HuH-7.5 (cell line): ENCODE data around the gene LSG1.
"Not testable (repeated sequence)": the region's sequence is repeated elsewhere in the genome, so short reads cannot be mapped to it uniquely, and the experiment has no call there.

Source experiments
- DNase-seq: peaks from one replicate; pipeline ENCODE4 v3.0.0; 2011; ENCODE audit warnings: low spot score

The LSG1 gene

GRCh38 chr3:194654443-194654842, 17.5 kb downstream of the LSG1 start:
- DNase-seq = no peak

GRCh38 chr3:194647747-194648146, 24.2 kb downstream of the LSG1 start:
- no peak for DNase-seq

DNA sequence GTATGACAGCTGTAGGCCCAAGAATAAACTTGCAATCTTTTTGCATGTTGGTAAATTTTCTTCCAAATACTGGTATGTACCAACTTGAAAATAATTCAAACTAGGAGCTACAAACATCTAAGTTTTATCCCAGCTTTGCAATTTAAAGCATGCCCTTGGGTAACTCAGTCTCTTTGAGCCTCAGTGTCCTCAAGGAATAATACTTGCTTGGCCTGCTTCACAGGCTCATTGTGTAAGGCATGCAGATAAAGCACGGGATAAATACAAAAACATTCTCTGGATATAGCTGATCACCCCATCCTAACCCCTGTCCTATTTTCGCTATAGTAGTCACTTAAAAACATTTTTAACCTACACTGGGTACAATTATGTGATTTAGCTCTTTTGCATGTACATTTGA, 29.2 kb downstream of the LSG1 start:
- no peak for DNase-seq

- no peak for DNase-seq
Measured at GRCh38 chr3:194640829-194641228, 31.2 kb downstream of the LSG1 start.

GRCh38 chr3:194638991-194639605, 32.9 kb downstream of the LSG1 start:
- DNase-seq = no peak

- no peak for DNase-seq
Measured at GRCh38 chr3:194637541-194638400, 34.2 kb downstream of the LSG1 start.

DNA sequence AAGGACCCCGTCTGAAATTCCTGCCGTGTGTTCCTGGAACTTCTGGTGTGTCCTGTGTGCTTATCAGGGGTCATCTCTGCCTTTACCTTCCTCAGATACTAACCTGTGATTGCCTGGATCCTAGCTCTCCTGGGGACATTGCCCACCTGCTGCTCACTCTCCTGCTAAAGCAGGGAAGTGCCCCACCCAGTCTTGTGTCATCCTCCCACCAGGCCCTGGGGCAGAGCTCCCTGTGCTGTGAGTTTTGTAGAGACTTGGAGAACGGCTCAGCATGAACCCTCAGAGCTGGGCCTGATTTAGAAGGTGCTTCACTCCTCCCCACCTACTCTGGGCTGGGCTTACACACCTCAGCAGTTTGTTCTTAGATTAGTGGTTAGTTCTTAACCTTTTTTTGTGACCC, 34.9 kb downstream of the LSG1 start:
- no peak for DNase-seq

- DNase-seq = peak; percentile 79
Measured at GRCh38 chr3:194633349-194634004, 38.5 kb downstream of the LSG1 start, which contains the start of gene TMEM44. TMEM44 (minus strand) TSS chr3:194633419; CDS start chr3:194633215, 204 bp downstream.

GRCh38 chr3:194632809-194633348, 39.1 kb downstream of the LSG1 start:
- peak; percentile 63 for DNase-seq

DNA sequence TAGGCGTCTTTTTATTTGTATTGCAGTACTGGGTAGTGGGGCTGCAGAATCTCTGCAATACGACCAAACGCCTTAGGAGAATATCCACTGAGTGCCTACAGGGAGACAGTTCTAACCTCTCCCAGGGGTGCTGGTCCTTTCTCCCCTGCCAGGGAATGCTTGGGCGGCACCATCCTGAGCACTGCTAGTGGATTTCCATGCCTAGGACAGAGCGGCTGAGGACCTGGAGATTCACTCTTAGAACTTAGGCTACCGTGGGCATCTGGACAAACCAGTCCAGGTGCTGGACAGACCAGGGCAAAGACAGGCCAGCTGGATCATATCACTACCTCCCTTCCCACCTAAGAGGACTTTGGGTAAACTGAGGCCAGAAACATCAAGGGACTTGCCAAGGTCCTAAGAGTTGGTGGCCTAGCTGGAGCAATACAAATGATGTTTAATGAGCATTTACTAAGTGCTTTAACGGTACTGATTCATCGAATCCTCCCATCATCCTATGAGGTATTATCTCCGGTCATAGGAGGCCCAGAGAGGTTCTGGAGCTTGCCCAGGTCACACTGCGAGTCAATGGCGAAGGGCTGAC, 39.7 kb downstream of the LSG1 start:
- DNase-seq = no peak

- no peak for DNase-seq
Measured at GRCh38 chr3:194631696-194632095, 40.3 kb downstream of the LSG1 start.

DNA sequence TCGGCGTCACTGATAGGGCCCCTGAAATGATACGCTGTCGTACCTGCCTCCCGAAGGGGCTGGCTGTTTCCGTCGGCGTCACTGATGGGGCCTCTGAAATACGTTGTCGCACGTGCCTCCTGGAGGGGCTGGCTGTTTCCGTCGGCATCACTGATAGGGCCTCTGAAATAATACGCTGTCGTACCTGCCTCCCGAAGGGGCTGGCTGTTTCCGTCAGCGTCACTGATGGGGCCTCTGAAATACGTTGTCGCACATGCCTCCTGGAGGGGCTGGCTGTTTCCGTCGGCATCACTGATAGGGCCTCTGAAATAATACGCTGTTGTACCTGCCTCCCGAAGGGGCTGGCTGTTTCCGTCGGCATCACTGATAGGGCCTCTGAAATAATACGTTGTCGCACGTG, 41.3 kb downstream of the LSG1 start:
- not testable (repeated sequence) for DNase-seq

- DNase-seq = no peak
Measured at GRCh38 chr3:194624956-194625355, 47.0 kb downstream of the LSG1 start.

DNA sequence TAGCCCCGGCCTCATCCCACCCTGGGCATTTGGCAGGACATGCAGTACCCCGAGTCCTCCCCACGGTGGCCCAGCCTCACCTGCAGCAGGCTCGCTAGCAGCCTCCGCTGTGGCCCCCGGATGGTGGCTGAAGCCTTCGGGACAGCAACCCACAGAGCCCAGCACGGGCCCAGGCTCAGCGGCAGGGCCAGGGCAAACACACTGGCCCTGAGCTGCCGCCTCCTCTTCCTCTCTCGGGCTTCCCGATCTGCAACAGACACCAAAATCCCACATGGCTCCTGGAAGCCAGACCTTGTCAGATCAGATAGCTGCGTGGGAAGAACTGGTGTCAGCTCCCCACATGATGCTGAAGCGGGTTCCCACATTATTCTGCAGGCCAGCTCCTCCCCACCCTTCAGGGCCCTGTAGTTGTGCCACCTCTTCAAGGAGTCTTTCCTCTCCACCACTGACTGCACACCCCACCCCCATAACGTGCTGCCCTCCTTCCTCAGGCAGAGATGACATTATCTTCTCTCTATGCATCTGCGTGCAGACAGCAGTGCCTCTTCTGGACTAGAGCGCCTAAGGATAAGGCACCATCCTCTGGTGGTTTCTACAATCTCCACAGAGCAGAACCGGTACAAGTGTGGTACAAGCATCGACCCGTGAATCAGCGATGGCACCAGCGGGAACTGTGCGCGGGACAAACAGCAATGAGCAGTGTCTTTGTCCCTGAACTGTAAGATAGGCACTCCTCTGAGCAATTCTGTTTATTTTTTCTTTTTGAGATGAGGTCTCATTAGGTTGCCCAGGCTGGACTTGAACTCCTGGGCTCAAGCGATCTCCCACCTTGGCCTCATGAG, 48.3 kb downstream of the LSG1 start:
- no peak for DNase-seq

DNA sequence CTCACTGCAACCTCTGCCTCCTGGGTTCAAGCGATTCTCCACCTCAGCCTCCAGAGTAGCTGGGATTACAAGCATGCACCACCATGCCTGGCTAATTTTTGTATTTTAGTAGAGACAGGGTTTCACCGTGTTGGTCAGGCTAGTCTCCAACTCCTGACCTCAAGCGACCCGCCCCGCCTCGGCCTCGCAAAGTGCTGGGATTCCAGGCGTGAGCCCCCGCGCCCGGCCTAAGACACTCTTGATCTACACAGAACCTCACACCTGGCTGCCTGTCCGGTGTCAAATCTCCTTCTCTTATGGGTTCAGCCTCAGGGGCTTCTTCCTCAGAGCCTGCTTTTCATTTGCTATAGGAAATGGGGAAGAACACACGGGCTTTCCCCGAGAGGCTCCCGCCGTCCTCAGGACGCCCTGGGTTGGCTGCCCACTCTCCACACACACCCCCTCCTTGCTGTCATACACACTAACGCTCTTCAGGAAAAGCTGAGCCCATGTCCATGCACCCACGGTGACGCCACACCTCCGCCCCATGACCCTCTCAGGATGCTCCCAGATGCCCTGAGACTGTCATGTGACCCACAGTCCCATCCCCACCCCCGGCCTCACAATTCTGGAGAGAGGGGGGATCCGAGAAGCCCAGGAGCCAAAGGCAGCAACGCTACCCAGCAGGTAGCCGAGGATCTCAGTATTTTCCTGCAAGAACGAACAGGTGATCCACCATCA, 49.2 kb downstream of the LSG1 start:
- DNase-seq = no peak

DNA sequence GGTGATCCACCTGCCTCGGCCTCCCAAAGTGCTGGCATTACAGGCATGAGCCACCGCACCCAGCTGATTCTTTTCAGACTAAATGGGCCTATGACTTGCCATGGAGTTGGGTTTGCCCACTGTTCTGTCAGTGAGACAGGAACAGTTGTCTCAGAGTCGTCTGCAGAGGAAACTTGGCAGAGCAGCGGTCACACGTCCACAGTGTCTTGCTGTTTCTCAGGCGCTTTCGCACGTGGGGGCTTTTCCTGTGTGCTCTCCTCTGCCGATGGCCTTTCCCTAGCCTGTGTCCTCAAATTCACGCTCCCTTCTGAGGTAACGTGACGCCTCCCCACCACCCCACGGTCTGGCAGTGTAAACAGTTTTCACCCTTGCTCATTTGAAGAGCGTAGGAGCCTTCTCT, 50.0 kb downstream of the LSG1 start:
- no peak for DNase-seq

- DNase-seq = no peak
Measured at GRCh38 chr3:194620196-194620595, 51.8 kb downstream of the LSG1 start.

GRCh38 chr3:194619741-194620140, 52.2 kb downstream of the LSG1 start:
- DNase-seq = no peak

DNA sequence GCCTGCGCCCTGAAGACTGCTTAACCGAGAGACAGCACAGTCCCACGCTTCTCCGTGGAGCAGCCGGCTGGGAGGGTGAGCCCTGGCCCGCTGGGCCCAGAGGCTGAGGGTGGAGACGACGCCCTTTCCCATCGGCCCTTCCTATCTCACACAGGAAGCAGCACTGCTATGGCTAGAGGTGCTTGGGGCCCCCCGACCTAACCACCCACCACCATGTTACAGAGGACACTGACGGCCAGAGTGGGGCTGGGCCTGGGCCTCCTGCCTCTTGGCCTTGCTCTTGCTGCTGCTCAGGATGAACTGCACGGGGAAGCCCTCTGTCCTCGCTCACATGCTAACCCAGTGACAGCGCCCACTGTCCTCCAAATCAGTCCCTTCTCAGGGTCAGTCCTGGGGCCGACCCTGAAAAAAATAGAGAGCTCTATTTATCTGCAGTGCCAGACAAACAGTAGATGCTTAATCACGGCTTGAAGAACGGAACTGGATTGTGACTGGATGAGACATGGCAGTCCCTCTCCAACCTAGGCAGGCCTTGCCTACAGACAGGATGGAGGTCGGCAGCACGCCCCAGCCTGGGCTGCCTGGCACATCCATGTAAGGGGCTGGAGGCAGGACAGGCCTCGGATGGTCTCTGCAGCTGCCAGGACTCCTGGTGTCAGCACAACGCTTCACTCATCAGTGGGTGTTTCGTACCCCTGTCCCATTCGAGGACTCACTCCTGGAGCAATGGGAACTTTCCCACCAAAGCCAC, 53.0 kb downstream of the LSG1 start:
- DNase-seq = no peak

DNA sequence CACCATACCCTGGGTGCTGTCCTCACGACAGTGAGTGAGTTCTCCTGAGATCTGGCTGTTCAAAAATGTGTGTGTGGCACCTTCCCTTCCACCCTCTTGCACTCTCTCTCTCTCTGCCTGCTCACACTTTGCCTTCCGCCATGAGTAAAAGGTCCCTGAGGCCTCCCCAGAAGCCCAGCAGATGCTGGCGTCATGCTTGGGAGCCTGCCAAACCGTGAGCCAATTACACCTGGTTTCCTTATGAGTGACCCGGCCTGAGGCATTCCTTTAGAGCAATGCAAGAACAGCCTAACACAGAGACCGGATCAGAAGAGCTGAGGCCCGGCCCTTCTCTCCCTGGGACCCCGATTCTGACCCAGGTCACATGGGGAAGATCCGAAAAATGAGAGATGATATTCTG, 54.2 kb downstream of the LSG1 start:
- no peak for DNase-seq
